Measurements from ENCODE around the gene EEF1B2.
"Not testable (repeated sequence)": the region's sequence is repeated elsewhere in the genome, so short reads cannot be mapped to it uniquely, and the experiment has no call there.

Gene EEF1B2

GRCh38 chr2:206168230-206168629 is 8.5 kb downstream of the EEF1B2 start:
- not testable (repeated sequence) for DNase-seq

DNA sequence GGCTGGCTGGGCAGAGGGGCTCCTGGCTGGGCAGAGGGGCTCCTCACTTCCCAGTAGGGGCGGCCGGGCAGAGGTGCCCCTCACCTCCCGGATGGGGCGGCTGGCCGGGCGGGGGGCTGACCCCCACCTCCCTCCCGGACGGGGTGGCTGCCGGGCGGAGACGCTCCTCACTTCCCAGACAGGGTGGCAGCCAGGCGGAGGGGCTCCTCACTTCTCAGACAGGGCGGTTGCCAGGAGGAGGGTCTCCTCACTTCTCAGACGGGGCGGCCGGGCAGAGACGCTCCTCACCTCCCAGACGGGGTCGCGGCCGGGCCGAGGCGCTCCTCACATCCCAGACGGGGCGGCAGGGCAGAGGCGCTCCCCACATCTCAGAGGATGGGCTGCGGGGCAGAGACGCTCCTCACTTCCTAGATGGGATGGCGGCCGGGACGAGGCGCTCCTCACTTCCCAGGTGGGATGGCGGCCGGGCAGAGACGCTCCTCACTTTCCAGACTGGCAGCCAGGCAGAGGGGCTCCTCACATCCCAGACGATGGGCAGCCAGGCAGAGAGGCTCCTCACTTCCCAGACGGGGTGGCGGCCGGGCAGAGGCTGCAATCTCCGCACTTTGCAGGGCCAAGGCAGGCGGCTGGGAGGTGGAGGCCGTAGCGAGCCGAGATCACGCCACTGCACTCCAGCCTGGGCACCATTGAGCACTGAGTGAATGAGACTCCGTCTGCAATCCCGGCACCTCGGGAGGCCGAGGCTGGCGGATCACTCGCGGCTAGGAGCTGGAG is 12.1 kb downstream of the EEF1B2 start:
- not testable (repeated sequence) for DNase-seq

DNA sequence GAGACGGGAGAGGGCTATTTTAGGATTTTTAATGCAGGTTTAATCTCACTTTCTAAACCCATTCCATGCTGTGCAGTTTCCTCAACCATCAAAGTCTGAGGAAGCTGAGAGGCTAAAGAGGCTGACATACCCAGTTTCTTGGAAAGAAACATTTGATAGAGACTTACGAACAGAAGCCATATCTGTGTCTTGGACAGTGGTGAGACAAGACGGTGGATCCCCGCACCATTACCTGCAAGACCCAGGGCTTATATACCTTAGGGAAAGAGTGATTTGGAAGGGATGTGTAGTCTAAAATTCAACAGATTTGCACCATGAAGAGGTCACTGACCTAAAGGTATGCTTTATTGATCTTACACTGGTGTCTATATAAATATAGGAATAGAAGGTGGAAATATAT is 13.5 kb downstream of the EEF1B2 start:
- DNase-seq = no peak

GRCh38 chr2:206176121-206176520 is 16.4 kb downstream of the EEF1B2 start:
- DNase-seq = no peak

- no peak for DNase-seq
Observed at GRCh38 chr2:206176901-206177300, 17.2 kb downstream of the EEF1B2 start.

DNA sequence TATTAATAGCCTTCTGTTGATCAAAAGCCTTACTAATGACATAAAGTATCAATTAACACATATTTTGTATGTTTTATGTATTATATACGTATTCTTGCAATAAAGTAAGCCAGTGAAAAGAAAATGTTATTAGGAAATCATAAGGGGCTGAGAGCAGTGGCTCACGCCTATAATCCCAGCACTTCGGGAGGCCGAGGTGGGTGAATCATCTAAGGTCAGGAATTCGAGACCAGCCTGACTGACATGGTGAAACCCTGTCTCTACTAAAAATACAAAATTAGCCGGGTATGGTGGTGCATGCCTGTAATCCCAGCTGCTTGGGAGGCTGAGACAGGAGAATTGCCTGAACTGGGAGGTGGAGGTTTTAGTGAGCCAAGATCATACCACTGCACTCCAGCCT is 21.8 kb downstream of the EEF1B2 start:
- not testable (repeated sequence) for DNase-seq

GRCh38 chr2:206189691-206190090 is 30.0 kb downstream of the EEF1B2 start:
- DNase-seq = no peak

- no peak for DNase-seq
Observed at GRCh38 chr2:206190111-206190510, 30.4 kb downstream of the EEF1B2 start.

DNA sequence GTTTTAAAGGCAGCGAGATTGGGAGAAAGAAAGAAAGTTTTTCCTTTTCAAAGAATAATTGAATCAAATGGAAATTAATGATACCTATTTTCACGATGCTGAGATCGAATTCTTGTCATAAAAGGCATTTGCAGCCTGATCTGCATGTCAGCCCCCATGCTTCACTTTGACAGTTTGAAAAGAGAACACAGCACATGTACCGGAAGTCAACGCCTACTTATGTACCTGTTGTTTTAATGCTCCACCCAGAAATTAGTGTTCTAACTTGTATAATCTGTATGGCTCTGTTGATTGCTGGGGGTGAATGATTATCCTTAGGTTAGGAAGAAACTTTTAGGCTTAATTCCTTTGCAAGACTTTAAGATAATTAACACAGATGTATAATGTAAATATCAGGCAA is 31.0 kb downstream of the EEF1B2 start:
- no peak for DNase-seq

DNA sequence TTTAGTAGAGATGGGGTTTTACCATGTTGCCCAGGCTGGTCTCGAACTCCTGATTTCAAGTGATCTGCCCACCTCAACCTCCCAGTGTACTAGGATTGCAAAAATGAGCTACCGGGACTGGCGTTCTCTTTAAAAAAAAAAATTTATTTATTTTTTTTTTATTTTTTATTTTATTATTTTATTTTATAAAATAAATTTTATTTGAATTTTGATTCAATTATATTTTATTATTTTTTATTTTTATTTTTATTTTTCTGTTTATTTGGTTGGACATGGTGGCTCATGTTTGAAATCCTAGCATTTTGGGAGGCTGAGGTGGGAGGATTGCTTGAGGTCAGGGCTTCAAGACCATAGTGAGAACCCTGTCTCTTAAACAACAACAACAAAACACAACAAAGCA is 32.5 kb downstream of the EEF1B2 start:
- DNase-seq = no peak

- no peak for DNase-seq
Observed at GRCh38 chr2:206193671-206194357, 34.1 kb downstream of the EEF1B2 start.

DNA sequence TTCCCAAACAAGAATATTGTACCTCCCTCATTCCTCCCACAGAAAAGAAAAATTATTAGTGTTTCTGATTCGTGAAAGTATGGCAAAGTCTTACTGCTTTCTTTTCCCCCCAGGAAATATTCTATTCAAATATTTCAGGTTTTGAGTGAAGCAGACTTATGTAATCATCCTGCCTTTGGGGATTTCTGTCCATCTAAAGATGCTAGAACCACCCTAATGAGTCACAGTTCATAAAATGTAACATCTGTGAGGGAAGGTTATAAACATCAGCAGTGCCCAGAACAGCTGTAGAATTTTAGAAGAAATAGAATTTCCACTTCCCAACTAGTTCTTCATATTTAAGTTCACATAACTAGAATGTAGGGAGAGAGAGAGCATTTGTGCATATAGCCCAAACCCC is 39.0 kb downstream of the EEF1B2 start:
- DNase-seq = no peak

DNA sequence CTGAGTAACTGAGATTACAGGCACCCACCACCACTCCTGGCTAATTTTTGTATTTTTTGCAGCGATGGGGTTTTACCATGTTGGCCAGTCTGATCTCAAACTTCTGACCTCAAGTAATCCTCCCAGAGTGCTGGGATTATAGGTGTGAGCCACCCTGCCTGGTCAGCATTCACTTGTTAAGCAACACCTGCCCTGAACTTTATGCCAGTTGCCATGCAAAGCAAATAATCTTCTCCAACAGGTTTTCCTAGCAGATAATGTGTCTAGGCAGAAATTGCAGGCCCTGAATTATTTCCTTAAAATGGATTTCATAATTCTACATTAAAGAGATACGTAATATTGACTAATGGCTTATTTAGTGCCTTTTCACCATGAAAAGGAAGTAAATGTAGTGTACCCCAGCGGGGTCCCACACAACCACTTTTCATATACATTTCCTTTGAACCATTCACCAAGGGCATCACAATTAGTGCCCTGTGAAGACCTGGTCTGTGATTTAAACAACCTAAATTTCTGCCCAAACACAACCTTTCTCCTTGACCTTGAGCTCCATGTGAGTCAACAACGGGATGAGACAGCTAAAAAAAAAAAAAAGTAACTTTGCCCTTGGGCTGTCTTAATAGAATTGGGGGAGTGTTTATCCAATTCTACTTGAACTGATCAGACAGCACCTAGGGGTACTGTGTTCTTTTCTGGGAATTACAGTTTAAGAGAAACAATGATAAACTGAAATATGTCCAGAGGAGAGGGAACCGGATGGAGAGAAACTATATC is 41.6 kb downstream of the EEF1B2 start:
- no peak for DNase-seq

GRCh38 chr2:206202446-206202845 is 42.8 kb downstream of the EEF1B2 start:
- DNase-seq = no peak

- no peak for DNase-seq
Observed at GRCh38 chr2:206203331-206203730, 43.6 kb downstream of the EEF1B2 start.

GRCh38 chr2:206204710-206205109 is 45.0 kb downstream of the EEF1B2 start:
- no peak for DNase-seq

DNA sequence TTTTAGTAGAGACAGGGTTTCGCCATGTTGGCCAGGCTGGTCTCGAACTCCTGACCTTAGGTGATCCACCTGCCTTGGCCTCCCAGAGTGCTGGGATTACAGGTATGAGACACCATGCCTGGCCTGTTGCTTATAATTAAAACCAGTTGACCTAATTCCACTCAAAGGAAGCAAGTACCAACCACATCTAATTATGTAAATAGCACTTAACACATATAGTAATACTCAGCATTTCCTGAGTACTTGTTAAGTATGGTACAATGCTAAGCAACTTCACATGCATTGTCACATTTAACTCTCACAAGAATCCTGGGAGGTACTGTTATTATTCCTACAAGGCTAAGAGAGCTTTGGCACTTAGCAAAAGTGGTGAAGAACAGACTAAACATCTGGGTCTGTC is 47.6 kb downstream of the EEF1B2 start:
- not testable (repeated sequence) for DNase-seq

DNA sequence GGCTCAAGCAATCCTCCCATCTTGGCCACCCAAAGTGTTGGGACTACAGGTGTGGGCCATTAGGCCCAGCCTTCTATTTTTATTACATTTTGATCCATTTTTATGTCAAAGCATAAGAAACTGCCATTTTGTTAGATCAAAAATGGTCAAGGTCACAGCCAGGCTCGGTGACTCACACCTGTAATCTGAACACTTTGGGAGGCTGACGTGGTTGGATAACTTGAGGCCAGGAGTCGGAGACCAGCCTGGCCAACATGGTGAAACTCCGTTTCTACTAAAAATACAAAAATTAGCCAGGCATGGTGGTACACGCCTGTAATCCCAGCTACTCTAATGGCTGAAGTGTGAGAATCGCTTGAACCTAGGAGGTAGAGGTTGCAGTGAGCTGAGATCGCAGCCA is 49.2 kb downstream of the EEF1B2 start:
- no peak for DNase-seq

DNA sequence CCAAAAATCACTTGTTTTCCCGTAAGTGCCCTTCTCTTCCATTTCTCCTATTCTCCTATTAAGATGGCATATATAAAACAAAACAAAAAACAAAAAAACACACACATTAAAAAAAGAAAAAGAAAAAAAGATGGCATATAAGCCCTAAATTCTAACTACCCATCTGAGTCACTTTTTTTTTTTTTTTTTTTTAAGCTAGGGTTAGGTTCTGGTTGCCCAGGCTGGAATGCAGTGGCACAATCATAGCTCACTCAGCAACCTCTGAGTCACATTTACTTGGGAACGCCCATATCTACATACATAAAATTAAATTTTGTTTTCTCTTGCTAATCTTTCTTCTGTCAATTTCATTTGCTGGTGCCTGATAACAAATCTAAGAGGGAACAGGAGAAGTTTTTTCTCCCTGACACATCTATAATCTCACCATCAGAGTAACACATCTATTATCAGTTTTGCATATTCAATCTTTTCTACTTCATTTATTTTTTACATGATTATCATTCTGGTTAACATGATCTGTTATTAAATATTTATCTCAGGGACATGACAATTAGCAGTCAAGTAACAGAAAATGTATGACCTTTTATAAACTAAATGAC is 52.1 kb downstream of the EEF1B2 start:
- no peak for DNase-seq
